GM12878 (cell line): ENCODE data around the gene CTNNA3. TPM values are rescaled to one million over a fixed set of nuclear protein-coding genes. Genes with fewer than 3 reads are reported as not detected.

Experiments used
- ATAC-seq: fragments of 200-7000 bp; cut with Tn5 transposase; 3 replicates; pipeline ENCODE4 v1.9.1; 2020; ENCODE audit warnings: mild to moderate bottlenecking, moderate library complexity
- BruUV-seq: library from RNA; stranded (reverse); fragments of 400-500 nt; replicated peaks from 2 replicates; lab custom pipeline; 2021; lab: Mats Ljungman, UMichigan
- CTCF ChIA-PET: fragments of 300-600 bp; sonication (Branson Sonifier 250); formaldehyde crosslinking; extraction: SDS; loops from one replicate; lab custom pipeline; 2021; ENCODE audit warnings: inconsistent platforms; lab: Yijun Ruan, JAX
- POLR2A ChIA-PET: fragments of 350-600 bp; formaldehyde crosslinking; extraction: SDS; loops from one replicate; lab custom pipeline; 2021; ENCODE audit warnings: inconsistent platforms; lab: Charles Lee
- RAD21 ChIA-PET: fragments of 300-600 bp; sonication (Branson Sonifier 250); formaldehyde crosslinking; loops from one replicate; lab custom pipeline; 2023; ENCODE audit warnings: antibody characterized with exemption; ENCODE audit not compliant: unreplicated experiment; lab: Charles Lee
- SMC1A ChIA-PET: fragments of 300-600 bp; sonication (Branson Sonifier 250); formaldehyde crosslinking; loops from one replicate; lab custom pipeline; 2023; ENCODE audit not compliant: unreplicated experiment, uncharacterized antibody; lab: Charles Lee
- DNase-seq: peaks from one replicate; pipeline ENCODE4 v3.0.0-alpha.2; 2011; ENCODE audit warnings: low read depth, low spot score
- FAIRE-seq: peaks from 3 replicates; lab custom pipeline; 2011; peaks lifted over from hg19 to GRCh38; lab: Jason Lieb, UNC
- H2AFZ ChIP-seq: 2 replicates; pipeline ENCODE4 v1.6.0; 2011; ENCODE audit warnings: low read depth, low read length, control low read depth; ENCODE audit not compliant: control insufficient read depth
- H3K27ac ChIP-seq: 2 replicates; pipeline ENCODE4 v1.5.1; 2011; ENCODE audit warnings: control low read depth; ENCODE audit not compliant: control insufficient read depth, insufficient read depth
- H3K27me3 ChIP-seq, 2 experiments: replicated peaks in 1 of 2; 2 replicates each; pipeline versions ENCODE4 v1.6.0 to v1.6.1; 2011; ENCODE audit warnings: low read length in 1 of 2; ENCODE audit not compliant: control insufficient read depth in 2 of 2, insufficient read depth in 2 of 2
- H3K36me3 ChIP-seq, 2 experiments: 2 replicates each; pipeline ENCODE4 v1.5.1; 2011; ENCODE audit warnings: low read length in 1 of 2; ENCODE audit not compliant: control insufficient read depth in 2 of 2, insufficient read depth in 2 of 2
- H3K4me1 ChIP-seq: 2 replicates; pipeline ENCODE4 v1.6.1; 2011; ENCODE audit warnings: mild to moderate bottlenecking, low read length, moderate library complexity, mixed read lengths; ENCODE audit not compliant: control insufficient read depth, insufficient read depth
- H3K4me2 ChIP-seq: 2 replicates; pipeline ENCODE4 v1.6.0; 2011; ENCODE audit warnings: control low read depth; ENCODE audit not compliant: control insufficient read depth, insufficient read depth
- H3K4me3 ChIP-seq: fragments of 200-600 bp; sonication (generic); 2 replicates; pipeline ENCODE4 v1.5.1; 2016
- H3K79me2 ChIP-seq: 2 replicates; pipeline ENCODE4 v1.6.0; 2011; ENCODE audit warnings: low read length; ENCODE audit not compliant: control insufficient read depth, insufficient read depth
- H3K9ac ChIP-seq: 2 replicates; pipeline ENCODE4 v1.8.0; 2011; ENCODE audit warnings: low read length, control low read depth, mixed read lengths; ENCODE audit not compliant: control insufficient read depth, insufficient read depth
- H3K9me3 ChIP-seq: replicated peaks from 3 replicates; pipeline ENCODE4 v1.5.1; 2011; ENCODE audit warnings: mild to moderate bottlenecking, low read length; ENCODE audit not compliant: control insufficient read depth, insufficient read depth
- H4K20me1 ChIP-seq: 2 replicates; pipeline ENCODE4 v1.6.0; 2011; ENCODE audit not compliant: control insufficient read depth, insufficient read depth
- CBX5 ChIP-seq: sonication (generic); IDR thresholded peaks from 2 replicates; pipeline ENCODE4 v1.6.1; 2016; ENCODE audit warnings: low read depth, moderate library complexity, mild to moderate bottlenecking, inconsistent platforms
- CEBPB ChIP-seq, 2 experiments: fragments of 150-350 bp in 1 of 2; IDR thresholded peaks; 2 replicates each; pipeline ENCODE4 v1.6.1; 2012 to 2014; ENCODE audit warnings: low read depth in 2 of 2, low read length in 2 of 2, borderline replicate concordance in 1 of 2, inconsistent platforms in 1 of 2
- CHD4 ChIP-seq: fragments of 200-600 bp; sonication (generic); IDR thresholded peaks from 2 replicates; pipeline ENCODE4 v1.6.1; 2016; ENCODE audit warnings: mild to moderate bottlenecking
- EED ChIP-seq: sonication (generic); IDR thresholded peaks from 2 replicates; pipeline ENCODE4 v1.6.1; 2016; ENCODE audit warnings: antibody characterized with exemption, low read depth
- IKZF2 ChIP-seq, 2 experiments: fragments of 450-650 bp; IDR thresholded peaks; 2 replicates each; pipeline ENCODE4 v1.6.1; 2017; ENCODE audit warnings: mild to moderate bottlenecking in 2 of 2, moderate library complexity in 2 of 2
- NFXL1 ChIP-seq: fragments of 450-650 bp; IDR thresholded peaks from 2 replicates; pipeline ENCODE4 v1.6.1; 2017; ENCODE audit warnings: antibody characterized with exemption, mild to moderate bottlenecking, borderline replicate concordance
- PAX8 ChIP-seq: fragments of 450-650 bp; IDR thresholded peaks from 2 replicates; pipeline ENCODE4 v1.6.1; 2017; ENCODE audit warnings: mild to moderate bottlenecking, moderate library complexity
- PML ChIP-seq: IDR thresholded peaks from 2 replicates; pipeline ENCODE4 v1.6.1; 2012; ENCODE audit warnings: low read length, inconsistent platforms
- TCF3 ChIP-seq: IDR thresholded peaks from 2 replicates; pipeline ENCODE4 v1.6.1; 2012; ENCODE audit warnings: low read depth, mild to moderate bottlenecking, low read length, borderline replicate concordance; ENCODE audit not compliant: insufficient read depth
- ZZZ3 ChIP-seq: IDR thresholded peaks from 2 replicates; pipeline ENCODE4 v1.6.1; 2011; ENCODE audit warnings: low read depth; ENCODE audit not compliant: control insufficient read depth, insufficient read length
- WGBS: methylation state at CpG from one replicate; pipeline ENCODE4 v1.1.6; 2016; ENCODE audit warnings: low lambda C conversion rate; ENCODE audit not compliant: insufficient replicate concordance, insufficient coverage; ENCODE audit errors: missing lambda C conversion rate; 5-methylcytosine and 5-hydroxymethylcytosine counted together
- in situ Hi-C: fragments of 300-500 bp; cut with MboI; formaldehyde crosslinking; loops from 9 replicates; pipeline ENCODE4 v1.14.3; 2018; ENCODE audit warnings: mixed read lengths
- intact Hi-C: fragments of 100-400 bp; cut with micrococcal nuclease; formaldehyde crosslinking; loops from one replicate; pipeline ENCODE4 v1.14.2; 2022; ENCODE audit not compliant: unreplicated experiment
- polyA plus RNA-seq, 11 experiments: library from polyadenylated mRNA; depleted of rRNA in 4 of 11; unstranded in 6 of 11; stranded (reverse) in 5 of 11; fragments of >200 nt; fragmentation: Nextera tagmentation in 4 of 11; fragmentation: Illumina TruSeq in 1 of 11; extraction: Ambion mirVana in 4 of 11; extraction: Trizol in 1 of 11; gene quantifications; 1 replicate in 1 of 11; 2 replicates in 10 of 11; pipeline versions ENCODE4 v1.2.1 to v1.2.3, GENCODE V29; 2011 to 2016; ENCODE audit warnings: inconsistent platforms in 2 of 11, missing spikeins in 2 of 11, low read depth in 1 of 11
- total RNA-seq, 4 experiments: library from RNA; depleted of rRNA in 3 of 4; stranded (reverse); fragments of >200 nt in 3 of 4; fragmentation: Illumina TruSeq in 1 of 4; extraction: Trizol in 1 of 4; gene quantifications; 2 replicates each; pipeline versions ENCODE4 v1.2.1 to v1.2.3, GENCODE V29; 2013 to 2021
- TF ChIP-seq, protein P1 (sequence below): fragments of 450-650 bp; IDR thresholded peaks from 2 replicates; pipeline ENCODE4 v1.6.1; 2017; ENCODE audit warnings: mild to moderate bottlenecking, moderate library complexity
- TF ChIP-seq, protein P2 (sequence below): IDR thresholded peaks from 2 replicates; pipeline ENCODE4 v1.6.1; 2011; ENCODE audit warnings: borderline replicate concordance, low read depth, mild to moderate bottlenecking, moderate library complexity, mixed read lengths, low read length; ENCODE audit not compliant: insufficient read depth; ENCODE audit errors: extremely low read length
- TF ChIP-seq, protein P3 (sequence below): fragments of 450-650 bp; formaldehyde crosslinking; IDR thresholded peaks from 2 replicates; pipeline ENCODE4 v1.4.0; 2020; ENCODE audit warnings: mild to moderate bottlenecking, moderate library complexity

Gene CTNNA3
- total and polyA plus RNA-seq, 10 of the 15 experiments (the other 5 are each of a cell fraction or from before 2014, with no cell fraction given) = under 0.01 to 4.5 (median 0.22) TPM; not detected in 2

DNA sequence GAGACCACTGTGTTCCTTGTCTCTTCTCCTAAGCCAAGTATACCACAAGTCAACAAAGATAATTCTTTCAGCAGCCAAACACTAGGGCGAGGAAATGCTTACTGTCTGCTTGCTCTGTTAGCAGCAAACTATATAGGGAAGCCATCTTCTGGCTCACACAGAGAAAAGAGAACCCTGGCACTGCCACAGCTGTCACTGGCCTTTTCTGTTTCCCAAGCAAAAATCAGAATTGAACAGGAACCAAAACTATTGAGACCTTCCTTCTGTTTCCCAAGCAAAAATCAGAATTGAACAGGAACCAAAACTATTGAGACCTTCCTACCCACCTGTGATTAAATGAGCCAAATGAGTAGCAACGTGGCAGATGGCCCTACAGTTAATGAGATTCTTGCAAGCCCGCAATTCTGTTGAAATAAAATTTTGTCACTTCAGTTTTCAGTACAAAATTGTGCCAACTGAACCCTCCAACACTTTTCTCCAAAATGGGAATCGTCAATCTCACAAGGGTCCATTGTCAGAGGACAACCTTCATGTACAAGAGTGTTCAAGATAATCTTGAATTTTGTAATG is 715.7 kb downstream of the CTNNA3 start:
- no peak for TF ChIP-seq NFXL1
- TF ChIP-seq, protein P1, sequence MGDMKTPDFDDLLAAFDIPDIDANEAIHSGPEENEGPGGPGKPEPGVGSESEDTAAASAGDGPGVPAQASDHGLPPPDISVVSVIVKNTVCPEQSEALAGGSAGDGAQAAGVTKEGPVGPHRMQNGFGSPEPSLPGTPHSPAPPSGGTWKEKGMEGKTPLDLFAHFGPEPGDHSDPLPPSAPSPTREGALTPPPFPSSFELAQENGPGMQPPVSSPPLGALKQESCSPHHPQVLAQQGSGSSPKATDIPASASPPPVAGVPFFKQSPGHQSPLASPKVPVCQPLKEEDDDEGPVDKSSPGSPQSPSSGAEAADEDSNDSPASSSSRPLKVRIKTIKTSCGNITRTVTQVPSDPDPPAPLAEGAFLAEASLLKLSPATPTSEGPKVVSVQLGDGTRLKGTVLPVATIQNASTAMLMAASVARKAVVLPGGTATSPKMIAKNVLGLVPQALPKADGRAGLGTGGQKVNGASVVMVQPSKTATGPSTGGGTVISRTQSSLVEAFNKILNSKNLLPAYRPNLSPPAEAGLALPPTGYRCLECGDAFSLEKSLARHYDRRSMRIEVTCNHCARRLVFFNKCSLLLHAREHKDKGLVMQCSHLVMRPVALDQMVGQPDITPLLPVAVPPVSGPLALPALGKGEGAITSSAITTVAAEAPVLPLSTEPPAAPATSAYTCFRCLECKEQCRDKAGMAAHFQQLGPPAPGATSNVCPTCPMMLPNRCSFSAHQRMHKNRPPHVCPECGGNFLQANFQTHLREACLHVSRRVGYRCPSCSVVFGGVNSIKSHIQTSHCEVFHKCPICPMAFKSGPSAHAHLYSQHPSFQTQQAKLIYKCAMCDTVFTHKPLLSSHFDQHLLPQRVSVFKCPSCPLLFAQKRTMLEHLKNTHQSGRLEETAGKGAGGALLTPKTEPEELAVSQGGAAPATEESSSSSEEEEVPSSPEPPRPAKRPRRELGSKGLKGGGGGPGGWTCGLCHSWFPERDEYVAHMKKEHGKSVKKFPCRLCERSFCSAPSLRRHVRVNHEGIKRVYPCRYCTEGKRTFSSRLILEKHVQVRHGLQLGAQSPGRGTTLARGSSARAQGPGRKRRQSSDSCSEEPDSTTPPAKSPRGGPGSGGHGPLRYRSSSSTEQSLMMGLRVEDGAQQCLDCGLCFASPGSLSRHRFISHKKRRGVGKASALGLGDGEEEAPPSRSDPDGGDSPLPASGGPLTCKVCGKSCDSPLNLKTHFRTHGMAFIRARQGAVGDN = no peak
- TF ChIP-seq TCF3 = no peak
- TF ChIP-seq CHD4 = no peak
- TF ChIP-seq ZZZ3 = no peak
- TF ChIP-seq, protein P2, sequence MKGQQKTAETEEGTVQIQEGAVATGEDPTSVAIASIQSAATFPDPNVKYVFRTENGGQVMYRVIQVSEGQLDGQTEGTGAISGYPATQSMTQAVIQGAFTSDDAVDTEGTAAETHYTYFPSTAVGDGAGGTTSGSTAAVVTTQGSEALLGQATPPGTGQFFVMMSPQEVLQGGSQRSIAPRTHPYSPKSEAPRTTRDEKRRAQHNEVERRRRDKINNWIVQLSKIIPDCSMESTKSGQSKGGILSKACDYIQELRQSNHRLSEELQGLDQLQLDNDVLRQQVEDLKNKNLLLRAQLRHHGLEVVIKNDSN = no peak
- no peak for TF ChIP-seq PML
- no peak for TF ChIP-seq IKZF2 (IDR thresholded peaks at IDR 0.05)
- no peak for TF ChIP-seq EED
- TF ChIP-seq CEBPB (IDR thresholded peaks at IDR 0.05; ENCODE audit: borderline replicate concordance in 1 of 2, low read depth in 2 of 2, low read length in 2 of 2) = no peak
- no peak for TF ChIP-seq CBX5
- no peak for TF ChIP-seq PAX8
- TF ChIP-seq, protein P3, sequence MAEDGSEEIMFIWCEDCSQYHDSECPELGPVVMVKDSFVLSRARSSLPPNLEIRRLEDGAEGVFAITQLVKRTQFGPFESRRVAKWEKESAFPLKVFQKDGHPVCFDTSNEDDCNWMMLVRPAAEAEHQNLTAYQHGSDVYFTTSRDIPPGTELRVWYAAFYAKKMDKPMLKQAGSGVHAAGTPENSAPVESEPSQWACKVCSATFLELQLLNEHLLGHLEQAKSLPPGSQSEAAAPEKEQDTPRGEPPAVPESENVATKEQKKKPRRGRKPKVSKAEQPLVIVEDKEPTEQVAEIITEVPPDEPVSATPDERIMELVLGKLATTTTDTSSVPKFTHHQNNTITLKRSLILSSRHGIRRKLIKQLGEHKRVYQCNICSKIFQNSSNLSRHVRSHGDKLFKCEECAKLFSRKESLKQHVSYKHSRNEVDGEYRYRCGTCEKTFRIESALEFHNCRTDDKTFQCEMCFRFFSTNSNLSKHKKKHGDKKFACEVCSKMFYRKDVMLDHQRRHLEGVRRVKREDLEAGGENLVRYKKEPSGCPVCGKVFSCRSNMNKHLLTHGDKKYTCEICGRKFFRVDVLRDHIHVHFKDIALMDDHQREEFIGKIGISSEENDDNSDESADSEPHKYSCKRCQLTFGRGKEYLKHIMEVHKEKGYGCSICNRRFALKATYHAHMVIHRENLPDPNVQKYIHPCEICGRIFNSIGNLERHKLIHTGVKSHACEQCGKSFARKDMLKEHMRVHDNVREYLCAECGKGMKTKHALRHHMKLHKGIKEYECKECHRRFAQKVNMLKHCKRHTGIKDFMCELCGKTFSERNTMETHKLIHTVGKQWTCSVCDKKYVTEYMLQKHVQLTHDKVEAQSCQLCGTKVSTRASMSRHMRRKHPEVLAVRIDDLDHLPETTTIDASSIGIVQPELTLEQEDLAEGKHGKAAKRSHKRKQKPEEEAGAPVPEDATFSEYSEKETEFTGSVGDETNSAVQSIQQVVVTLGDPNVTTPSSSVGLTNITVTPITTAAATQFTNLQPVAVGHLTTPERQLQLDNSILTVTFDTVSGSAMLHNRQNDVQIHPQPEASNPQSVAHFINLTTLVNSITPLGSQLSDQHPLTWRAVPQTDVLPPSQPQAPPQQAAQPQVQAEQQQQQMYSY = no peak
- CTCF ChIA-PET = no interaction called here
- Histone ChIP-seq H3K4me1 (no peaks in the 10 kb centered on the region), H3K4me2 (no peak overlapping the region), H3K4me3 (no peak overlapping the region), H4K20me1 (no peaks in the 10 kb centered on the region), H2AFZ (no peak overlapping the region), H3K79me2 (no peaks in the 10 kb centered on the region), H3K9me3 (no peaks in the 10 kb centered on the region), H3K27ac (no peak overlapping the region), H3K36me3 (no peaks in the 10 kb centered on the region), H3K9ac (no peak overlapping the region), H3K27me3 (no peaks in the 10 kb centered on the region)
- SMC1A ChIA-PET = interaction anchor here (1.5 kb wide), 1 partner anchor 11 kb away, joined by 4 read pairs; no protein-coding TSS in a partner anchor
- FAIRE-seq (no peak), ATAC-seq (no peak), DNase-seq (no peak)
- 14% methylated on average over 4 of the region's 4 CpGs for WGBS
- POLR2A ChIA-PET = no interaction called here
- intact Hi-C loops = no loop called here
- in situ Hi-C loops = no loop called here
- no TSS peak for BruUV-seq
- RAD21 ChIA-PET = no interaction called here
